Glutamatergic neuron (in vitro differentiated cells): ENCODE measurements around the gene ENPP3. TPM values are rescaled to one million over a fixed set of nuclear protein-coding genes. Genes with fewer than 3 reads are reported as not detected.

Experiments used
- DNase-seq: peaks from one replicate; pipeline ENCODE4 v3.0.0; 2022
- H3K27ac Mint-ChIP-seq: one replicate; pipeline ENCODE4 v1.8.0; 2020; ENCODE audit warnings: mild to moderate bottlenecking, mixed read lengths, inconsistent platforms; ENCODE audit not compliant: unreplicated experiment
- H3K27me3 Mint-ChIP-seq: one replicate; pipeline ENCODE4 v1.8.0; 2020; ENCODE audit warnings: mild to moderate bottlenecking, moderate library complexity, mixed read lengths, inconsistent platforms; ENCODE audit not compliant: unreplicated experiment
- H3K36me3 Mint-ChIP-seq: one replicate; pipeline ENCODE4 v1.8.0; 2020; ENCODE audit warnings: mild to moderate bottlenecking, mixed read lengths, inconsistent platforms; ENCODE audit not compliant: unreplicated experiment
- H3K4me1 Mint-ChIP-seq: one replicate; pipeline ENCODE4 v1.8.0; 2020; ENCODE audit warnings: mild to moderate bottlenecking, low read depth, mixed read lengths, inconsistent platforms; ENCODE audit not compliant: unreplicated experiment
- H3K4me3 Mint-ChIP-seq: one replicate; pipeline ENCODE4 v1.8.0; 2020; ENCODE audit warnings: mild to moderate bottlenecking, mixed read lengths, inconsistent platforms; ENCODE audit not compliant: unreplicated experiment
- H3K9me3 Mint-ChIP-seq: one replicate; pipeline ENCODE4 v1.8.0; 2020; ENCODE audit warnings: mild to moderate bottlenecking, moderate library complexity, mixed read lengths, inconsistent platforms; ENCODE audit not compliant: unreplicated experiment
- total RNA-seq: library from RNA; stranded (reverse); fragmentation: NEBNext Ultra II Directional; extraction: Animal tissue kit (Norgen Biotek cat#: 25700); gene quantifications from one replicate; pipeline ENCODE4 v1.2.1, GENCODE V29; 2021; ENCODE audit not compliant: unreplicated experiment
- TF ChIP-seq, protein P1 (sequence below): fragments of 200-600 bp; sonication (generic); IDR thresholded peaks from one replicate; pipeline ENCODE4 v1.5.0; 2021; ENCODE audit not compliant: partially characterized antibody, unreplicated experiment

Gene ENPP3
- total RNA-seq, 1 donor from 2014 or later, result not detected

DNA sequence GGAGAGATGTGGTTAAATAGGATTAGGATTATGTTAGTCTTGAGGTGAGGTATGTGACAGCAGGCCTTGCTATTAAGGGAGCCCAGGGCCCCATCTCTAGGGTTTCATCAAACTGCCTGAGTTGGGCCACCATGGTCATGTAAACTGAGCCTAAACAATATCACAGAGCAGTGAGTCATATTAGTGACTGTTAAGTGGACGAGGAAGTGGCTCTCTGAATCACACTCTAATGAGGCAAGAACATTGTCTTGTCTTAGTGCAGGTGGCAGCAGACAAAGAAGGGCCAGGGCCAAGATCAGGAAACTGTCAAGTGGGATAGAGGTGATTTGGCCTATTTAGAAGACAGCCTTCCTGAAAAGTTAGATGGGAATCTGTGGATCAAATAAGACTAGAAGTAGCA lies 23.1 kb downstream of the ENPP3 start:
- Mint-ChIP-seq H3K36me3 (no peaks in the 10 kb centered on the region), H3K9me3 (no peaks in the 10 kb centered on the region), H3K27ac (no peak overlapping the region), H3K27me3 (no peaks in the 10 kb centered on the region), H3K4me3 (no peak overlapping the region), H3K4me1 (no peaks in the 10 kb centered on the region)
- TF ChIP-seq, protein P1, sequence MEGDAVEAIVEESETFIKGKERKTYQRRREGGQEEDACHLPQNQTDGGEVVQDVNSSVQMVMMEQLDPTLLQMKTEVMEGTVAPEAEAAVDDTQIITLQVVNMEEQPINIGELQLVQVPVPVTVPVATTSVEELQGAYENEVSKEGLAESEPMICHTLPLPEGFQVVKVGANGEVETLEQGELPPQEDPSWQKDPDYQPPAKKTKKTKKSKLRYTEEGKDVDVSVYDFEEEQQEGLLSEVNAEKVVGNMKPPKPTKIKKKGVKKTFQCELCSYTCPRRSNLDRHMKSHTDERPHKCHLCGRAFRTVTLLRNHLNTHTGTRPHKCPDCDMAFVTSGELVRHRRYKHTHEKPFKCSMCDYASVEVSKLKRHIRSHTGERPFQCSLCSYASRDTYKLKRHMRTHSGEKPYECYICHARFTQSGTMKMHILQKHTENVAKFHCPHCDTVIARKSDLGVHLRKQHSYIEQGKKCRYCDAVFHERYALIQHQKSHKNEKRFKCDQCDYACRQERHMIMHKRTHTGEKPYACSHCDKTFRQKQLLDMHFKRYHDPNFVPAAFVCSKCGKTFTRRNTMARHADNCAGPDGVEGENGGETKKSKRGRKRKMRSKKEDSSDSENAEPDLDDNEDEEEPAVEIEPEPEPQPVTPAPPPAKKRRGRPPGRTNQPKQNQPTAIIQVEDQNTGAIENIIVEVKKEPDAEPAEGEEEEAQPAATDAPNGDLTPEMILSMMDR, result no peak
- DNase-seq, result no peak

DNA sequence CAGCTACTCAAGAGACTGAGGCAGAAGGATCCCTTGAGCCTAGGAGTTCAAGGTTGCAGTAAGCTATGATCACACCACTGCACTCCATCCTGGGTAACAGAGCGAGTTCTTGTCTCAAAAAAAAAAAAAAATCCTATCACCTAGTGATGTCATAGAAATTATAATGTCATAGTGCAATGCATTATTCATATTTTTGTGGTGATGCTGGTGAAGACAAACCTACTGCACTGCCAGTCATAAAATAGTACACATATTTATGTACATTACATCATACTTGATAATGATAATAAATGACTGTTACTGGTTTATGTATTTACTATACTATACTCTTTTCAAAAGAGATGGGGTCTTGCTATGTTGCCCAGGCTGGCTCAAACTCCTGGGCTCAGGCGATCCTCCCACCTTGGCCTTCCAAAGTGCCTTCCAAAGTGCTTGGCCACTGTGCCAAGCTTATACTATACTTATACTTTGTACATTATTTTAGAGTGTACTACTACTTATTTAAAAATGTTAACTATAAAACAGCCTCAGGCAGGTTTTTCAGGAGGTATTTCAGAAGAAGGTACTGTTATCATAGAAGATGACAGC lies 26.6 kb downstream of the ENPP3 start:
- no peaks in the 10 kb centered on the region for H3K9me3 Mint-ChIP-seq
- TF ChIP-seq, protein P1, result no peak

DNA sequence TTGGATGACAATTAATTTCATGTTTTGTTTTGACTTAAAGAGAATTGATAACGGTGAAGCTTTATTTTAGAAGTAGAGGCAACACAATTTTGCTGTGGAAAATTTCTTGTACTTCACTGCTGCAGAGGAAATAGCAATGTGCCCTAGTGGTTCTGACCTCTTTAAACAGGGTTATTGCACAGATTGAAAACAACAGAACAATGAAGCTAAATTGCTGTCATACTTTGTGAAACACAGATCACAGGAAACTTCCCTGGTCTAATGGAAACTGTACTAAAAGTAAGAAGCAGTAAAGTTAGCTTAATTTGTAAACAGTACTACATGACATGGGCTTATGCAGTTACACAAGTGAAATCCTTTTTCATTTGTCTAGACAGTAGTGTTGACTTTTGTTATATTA lies 32.8 kb downstream of the ENPP3 start:
- DNase-seq, result no peak
- Mint-ChIP-seq H3K4me1 (no peaks in the 10 kb centered on the region), H3K4me3 (no peak overlapping the region), H3K9me3 (no peaks in the 10 kb centered on the region), H3K27ac (no peak overlapping the region), H3K36me3 (no peaks in the 10 kb centered on the region), H3K27me3 (no peaks in the 10 kb centered on the region)
- TF ChIP-seq, protein P1, result no peak

More for the DNA sequence above, 26.6 kb downstream of the ENPP3 start:
- H3K36me3 Mint-ChIP-seq, result no peaks in the 10 kb centered on the region
- no peaks in the 10 kb centered on the region for H3K4me1 Mint-ChIP-seq
- no peak overlapping the region for H3K27ac Mint-ChIP-seq
- H3K27me3 Mint-ChIP-seq, result no peaks in the 10 kb centered on the region
- no peak for DNase-seq
- H3K4me3 Mint-ChIP-seq, result no peak overlapping the region

DNA sequence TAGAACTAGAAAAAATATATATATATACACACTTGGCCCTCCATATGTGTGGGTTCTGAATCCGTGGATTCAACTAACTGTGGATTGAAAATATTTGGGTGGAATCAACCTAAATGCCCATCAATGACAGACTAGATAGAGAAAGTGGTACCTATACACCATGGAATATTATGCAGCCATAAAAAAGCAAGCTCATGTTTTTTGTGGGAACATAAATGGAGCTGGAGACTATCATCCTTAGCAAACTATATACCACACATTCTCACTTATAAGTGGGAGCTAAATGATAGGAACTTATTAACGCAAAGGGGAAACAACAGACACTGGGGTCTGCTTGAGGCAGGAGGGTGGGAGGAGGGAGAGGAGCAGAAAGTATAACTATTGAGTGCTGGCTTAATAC lies 36.1 kb downstream of the ENPP3 start:
- Mint-ChIP-seq H3K4me1 (no peaks in the 10 kb centered on the region), H3K9me3 (no peaks in the 10 kb centered on the region), H3K27me3 (no peaks in the 10 kb centered on the region), H3K36me3 (no peaks in the 10 kb centered on the region), H3K27ac (no peak overlapping the region), H3K4me3 (no peak overlapping the region)
- no peak for DNase-seq
- TF ChIP-seq, protein P1, result no peak

DNA sequence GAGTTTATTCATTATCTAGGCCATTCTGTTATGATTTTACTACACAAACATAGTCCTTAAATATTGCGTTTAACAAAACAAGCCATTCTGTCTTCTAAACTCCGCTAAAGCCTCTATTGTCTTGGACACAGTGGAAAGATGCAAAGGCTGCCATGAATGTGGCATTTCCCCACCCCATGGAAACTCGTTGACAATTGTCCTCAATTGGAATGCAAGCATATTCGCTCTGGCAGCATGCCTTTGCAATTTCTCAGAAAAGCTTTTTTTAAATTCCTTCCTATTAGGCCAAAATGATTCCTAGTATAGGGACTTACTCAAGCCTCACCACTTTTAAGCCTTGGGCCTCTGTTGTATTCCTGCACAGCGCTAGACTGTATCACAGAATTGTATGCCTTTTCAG lies 41.3 kb downstream of the ENPP3 start:
- H3K9me3 Mint-ChIP-seq, result no peaks in the 10 kb centered on the region
- no peak overlapping the region for H3K4me3 Mint-ChIP-seq
- TF ChIP-seq, protein P1, result no peak
- no peaks in the 10 kb centered on the region for H3K4me1 Mint-ChIP-seq
- H3K36me3 Mint-ChIP-seq, result no peaks in the 10 kb centered on the region
- no peak overlapping the region for H3K27ac Mint-ChIP-seq
- peaks cover 2% of the 10 kb centered on the region for H3K27me3 Mint-ChIP-seq
- no peak for DNase-seq
